GM18868 (cell line): Measurements from ENCODE around the gene CTCFL.

ENCODE experiments used
- ATAC-seq: cut with Tn5 transposase; IDR thresholded peaks from one replicate; pipeline ENCODE4 v1.9.1; 2021; ENCODE audit warnings: mild to moderate bottlenecking, moderate library complexity; ENCODE audit not compliant: unreplicated experiment

Gene CTCFL, protein sequence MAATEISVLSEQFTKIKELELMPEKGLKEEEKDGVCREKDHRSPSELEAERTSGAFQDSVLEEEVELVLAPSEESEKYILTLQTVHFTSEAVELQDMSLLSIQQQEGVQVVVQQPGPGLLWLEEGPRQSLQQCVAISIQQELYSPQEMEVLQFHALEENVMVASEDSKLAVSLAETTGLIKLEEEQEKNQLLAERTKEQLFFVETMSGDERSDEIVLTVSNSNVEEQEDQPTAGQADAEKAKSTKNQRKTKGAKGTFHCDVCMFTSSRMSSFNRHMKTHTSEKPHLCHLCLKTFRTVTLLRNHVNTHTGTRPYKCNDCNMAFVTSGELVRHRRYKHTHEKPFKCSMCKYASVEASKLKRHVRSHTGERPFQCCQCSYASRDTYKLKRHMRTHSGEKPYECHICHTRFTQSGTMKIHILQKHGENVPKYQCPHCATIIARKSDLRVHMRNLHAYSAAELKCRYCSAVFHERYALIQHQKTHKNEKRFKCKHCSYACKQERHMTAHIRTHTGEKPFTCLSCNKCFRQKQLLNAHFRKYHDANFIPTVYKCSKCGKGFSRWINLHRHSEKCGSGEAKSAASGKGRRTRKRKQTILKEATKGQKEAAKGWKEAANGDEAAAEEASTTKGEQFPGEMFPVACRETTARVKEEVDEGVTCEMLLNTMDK

GRCh38 chr20:57524511-57525176 is at the start of gene CTCFL:
CTCFL (minus strand) TSS chr20:57525140; CDS start chr20:57524205, 935 bp downstream.
- no peak for ATAC-seq

DNA sequence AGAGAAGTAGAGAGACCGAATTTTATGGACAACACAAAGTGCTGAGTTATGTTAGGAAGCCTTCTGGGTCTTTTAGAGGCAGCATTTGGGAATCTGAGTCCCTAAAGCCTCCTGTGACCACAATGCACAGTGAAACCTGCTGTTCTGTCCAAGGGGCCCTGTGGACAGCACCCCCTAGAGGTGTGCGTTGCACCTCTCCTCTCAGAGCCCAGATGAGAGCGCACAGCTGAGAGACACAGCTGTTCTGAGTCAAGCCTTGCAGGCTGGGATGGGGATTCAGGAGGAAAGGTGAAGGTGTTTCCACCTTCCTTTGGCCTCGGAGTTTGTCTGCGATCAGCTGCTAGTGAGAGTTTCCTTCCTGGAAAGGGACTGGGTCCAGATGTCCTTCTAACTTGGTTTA is 49.0 kb upstream of the CTCFL start:
- no peak for ATAC-seq

DNA sequence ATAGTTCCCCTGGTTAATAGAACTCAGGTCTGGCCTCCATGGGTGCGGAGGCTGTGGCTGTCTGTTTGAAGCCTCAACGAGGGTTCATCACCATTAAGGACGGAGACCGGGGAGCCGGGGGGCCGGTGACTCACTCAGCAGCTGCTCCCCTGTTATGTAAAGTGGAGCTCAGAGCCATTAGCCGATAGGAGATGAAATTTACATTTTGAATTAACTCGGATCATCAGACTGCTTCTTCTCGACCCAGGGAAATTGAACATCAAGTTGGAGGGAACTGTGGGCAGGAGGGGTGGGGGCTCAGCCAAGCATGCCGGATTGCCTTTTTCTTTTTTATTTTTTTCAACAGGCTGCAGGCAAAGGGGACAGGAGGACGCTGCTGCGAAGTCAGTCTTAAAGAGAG is 48.3 kb upstream of the CTCFL start:
- ATAC-seq, result no peak

- no peak for ATAC-seq
Observed at GRCh38 chr20:57571782-57572416, 47.0 kb upstream of the CTCFL start.

DNA sequence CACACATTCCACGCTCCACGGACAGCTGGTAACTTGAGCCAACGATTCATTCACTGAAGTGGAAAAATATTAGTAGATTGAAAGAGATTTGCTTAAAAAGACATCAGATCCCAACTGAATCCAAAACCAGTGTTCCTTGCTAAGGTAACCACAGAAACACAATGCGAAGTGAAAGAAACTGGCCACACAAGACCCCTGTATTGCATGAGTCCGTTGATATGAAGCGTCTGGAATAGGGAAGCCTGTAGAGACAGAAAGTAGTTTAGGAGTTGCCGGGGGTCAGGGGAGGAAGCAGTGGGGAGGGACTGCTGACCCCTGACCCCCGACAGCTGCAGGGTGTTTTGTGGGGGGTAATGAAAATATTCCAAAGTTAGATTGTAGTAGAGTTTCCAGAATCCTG is 46.0 kb upstream of the CTCFL start:
- ATAC-seq, result no peak

DNA sequence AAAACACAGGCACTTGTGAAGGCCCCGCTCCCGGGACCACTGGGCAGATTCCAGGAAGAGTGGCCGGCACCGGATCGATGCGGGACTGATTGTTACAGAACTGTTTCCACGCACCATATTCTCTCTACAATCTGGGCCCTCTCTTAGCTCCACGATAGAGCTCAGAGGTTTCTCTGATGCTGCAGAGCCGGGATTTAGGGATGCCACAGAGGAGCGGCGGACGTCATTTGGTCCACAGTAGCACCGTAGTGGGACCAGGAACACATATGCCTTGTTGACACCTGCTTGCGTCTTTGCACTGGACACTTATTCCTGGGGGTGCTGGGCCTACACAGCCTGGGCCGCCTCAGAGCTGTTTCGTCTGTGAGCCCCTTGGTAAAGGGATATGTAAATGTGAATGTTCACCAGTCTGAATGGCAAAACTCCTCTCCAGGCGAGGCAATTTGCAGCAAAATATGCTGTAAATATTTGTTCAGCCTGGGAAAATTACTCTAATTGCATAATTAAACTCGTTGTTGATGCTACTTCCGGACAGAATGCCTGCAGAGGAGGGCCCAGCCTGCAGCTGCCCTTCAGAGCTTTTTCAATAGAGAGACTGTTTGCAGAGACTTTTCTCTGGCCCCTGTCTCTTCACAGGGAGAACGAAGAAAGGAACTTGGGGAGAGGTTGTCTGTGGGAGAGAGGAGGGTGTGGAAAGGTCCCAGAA is 45.4 kb upstream of the CTCFL start:
- no peak for ATAC-seq

DNA sequence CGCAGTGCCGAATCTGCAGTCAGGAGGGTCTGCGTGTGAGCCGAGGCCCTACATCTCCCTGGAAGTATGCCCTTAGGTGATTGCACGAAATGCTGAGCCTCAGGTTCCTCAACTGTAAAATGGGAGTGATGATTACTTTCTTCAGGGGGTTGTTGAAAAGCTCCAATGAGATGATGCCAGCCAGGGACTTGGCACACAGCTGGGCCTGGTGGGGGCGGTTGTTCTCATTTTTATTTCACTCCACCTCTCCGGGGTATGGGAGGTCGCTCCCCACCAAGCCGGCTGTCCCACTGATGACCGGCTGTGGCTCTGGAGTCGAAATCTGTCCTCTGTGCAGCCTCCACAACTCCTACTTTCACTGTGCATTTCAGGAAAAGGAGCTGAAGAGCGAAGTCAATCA is 44.0 kb upstream of the CTCFL start:
- ATAC-seq, result no peak

- ATAC-seq, result no peak
Observed at GRCh38 chr20:57568088-57568896, 43.4 kb upstream of the CTCFL start.

DNA sequence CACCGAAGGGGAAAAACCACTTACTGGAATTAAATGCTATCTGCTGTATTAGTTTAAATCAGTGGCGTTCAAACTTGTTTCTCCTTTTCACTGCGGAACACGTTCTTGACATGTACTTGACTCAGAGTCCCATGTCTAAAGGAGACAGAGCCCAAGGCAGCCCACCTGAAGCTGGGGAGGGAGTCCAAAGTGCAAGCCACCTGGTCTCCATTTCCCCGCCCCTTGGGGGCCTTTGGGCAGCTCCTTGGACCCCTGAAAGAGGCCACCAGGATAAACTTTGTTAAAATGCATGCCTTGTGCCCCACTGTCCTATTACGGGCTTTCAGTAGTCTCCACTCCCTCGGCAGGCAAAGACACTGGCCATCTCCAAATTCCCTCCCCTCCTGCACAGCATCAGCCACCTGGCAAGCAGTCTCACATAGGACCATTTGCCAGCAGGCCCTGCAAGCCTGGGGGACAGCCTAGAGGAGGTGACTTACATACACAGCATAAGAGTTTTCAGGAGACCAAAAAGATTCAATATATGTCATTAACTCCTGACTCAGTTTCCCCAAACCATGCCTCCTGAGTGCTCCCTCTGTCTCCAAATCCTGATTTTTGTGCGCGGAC is 42.6 kb upstream of the CTCFL start:
- no peak for ATAC-seq

DNA sequence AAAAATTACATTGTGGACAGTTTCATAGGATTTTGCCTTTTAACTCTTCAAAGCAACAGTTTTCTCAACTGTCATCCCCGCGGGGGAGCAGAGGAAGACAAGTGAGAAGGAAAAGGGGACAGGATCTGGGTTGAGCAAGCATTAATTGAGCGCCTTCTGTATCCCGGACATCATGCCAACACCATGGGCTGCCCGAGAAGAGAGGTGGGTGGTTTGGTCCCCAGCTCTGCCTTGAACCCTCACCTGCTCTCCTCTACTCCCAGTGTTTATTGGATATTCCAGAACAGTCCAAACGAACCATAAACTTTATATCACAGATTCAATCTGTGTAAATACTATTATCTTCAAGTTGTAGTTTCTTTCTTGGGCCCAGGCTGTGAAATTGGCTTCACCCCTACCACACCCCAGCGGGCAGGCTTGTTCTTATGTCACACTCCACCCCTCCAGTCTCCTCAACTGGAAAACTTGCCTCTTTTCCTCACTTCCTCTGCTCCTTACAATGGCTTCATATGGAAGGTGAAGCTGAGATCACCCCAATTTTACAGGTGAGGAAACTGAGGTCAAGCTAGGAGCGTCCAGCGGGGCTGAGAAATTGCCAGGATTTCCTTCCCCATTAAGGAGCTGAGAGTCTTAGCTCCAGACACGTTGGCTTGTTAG is 42.0 kb upstream of the CTCFL start:
- ATAC-seq, result no peak

- ATAC-seq, result no peak
Observed at GRCh38 chr20:57566399-57566798, 41.5 kb upstream of the CTCFL start.

- no peak for ATAC-seq
Observed at GRCh38 chr20:57564951-57565642, 40.2 kb upstream of the CTCFL start.

DNA sequence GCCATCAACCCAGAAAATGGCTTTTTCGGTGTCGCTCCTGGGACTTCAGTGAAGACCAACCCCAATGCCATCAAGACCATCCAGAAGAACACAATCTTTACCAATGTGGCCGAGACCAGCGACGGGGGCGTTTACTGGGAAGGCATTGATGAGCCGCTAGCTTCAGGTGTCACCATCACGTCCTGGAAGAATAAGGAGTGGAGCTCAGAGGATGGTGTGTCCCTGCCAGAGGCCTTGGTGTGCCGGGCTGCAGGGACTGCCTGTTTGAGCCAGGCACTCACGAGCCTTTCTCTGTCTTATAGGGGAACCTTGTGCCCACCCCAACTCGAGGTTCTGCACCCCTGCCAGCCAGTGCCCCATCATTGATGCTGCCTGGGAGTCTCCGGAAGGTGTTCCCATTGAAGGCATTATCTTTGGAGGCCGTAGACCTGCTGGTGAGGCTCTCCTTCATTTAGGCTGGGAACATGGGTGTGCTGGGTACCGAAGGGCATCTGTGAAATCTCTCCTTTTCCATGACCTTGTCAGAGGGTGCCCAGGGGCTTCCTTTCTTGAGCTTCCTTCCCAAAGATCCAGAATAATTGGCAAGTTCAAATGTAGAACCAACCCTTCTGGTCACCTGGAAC is 39.4 kb upstream of the CTCFL start:
- ATAC-seq, result no peak

GRCh38 chr20:57563522-57563921 is 38.6 kb upstream of the CTCFL start:
- no peak for ATAC-seq

DNA sequence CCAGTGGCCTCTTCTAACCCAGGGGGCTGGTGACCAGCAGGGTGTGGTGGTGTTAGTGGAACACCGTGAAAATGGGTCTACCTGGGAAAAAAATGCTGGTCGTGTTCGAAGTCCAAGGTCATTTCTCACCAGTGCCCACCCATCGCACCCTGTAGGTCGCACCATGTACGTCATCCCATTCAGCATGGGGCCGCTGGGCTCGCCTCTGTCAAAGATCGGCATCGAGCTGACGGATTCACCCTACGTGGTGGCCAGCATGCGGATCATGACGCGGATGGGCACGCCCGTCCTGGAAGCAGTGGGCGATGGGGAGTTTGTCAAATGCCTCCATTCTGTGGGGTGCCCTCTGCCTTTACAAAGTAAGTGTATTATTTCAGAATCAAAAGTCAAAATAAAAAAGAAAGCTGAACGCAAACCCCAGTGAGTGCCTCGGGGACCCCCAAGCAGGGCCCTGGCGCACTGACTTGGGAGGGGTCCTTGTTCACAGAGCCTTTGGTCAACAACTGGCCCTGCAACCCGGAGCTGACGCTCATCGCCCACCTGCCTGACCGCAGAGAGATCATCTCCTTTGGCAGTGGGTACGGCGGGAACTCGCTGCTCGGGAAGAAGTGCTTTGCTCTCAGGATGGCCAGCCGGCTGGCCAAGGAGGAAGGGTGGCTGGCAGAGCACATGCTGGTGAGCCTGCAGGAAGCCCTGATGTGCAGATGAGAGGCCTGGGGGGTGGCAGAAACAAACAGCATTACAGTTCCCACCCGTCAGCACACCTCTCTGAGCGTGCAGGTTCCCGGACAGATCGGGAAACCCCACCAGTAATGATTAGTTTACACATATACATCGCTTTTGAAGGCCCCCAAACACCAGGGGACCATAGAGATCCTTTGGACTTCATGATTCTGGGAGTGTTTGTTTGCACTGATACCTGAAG is 37.9 kb upstream of the CTCFL start:
- no peak for ATAC-seq

DNA sequence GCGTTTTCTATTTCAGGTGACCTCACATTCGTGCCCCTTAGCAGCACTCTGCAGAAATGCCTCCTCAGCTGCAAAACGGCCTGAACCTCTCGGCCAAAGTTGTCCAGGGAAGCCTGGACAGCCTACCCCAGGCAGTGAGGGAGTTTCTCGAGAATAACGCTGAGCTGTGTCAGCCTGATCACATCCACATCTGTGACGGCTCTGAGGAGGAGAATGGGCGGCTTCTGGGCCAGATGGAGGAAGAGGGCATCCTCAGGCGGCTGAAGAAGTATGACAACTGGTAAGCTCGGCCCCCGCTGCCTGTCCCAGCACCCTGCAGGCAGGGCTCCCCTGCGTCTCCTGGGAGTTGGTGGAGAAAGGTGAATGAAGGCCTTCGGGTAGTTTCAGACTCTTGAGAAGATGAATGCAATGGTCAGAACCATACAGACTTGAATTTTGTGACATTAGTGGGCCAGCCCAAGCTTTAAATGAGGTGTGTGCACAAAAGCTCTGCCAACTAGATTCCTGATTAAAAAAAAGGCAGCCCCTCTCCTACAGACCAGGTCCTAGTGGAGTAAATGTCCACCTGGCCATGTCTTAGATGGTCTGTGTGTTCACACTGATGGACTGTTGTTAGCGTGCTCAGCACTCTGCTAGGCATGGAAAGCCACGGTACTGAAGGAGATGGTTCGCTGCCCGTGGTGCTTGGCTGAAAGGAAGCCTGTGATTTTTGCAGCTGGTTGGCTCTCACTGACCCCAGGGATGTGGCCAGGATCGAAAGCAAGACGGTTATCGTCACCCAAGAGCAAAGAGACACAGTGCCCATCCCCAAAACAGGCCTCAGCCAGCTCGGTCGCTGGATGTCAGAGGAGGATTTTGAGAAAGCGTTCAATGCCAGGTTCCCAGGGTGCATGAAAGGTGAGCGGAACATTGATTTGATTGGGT is 36.7 kb upstream of the CTCFL start:
- ATAC-seq, result no peak
